ENCODE measurements around the gene PLEKHG3.

Gene PLEKHG3

GRCh38 chr14:64693810-64694165 lies 10.4 kb upstream of the PLEKHG3 start:
- TF ChIP-seq TCF12 (IDR thresholded peaks at IDR 0.05; ENCODE audit: low read depth) (no peak), CEBPB (IDR thresholded peaks at IDR 0.05) (no peak), YY1 (IDR thresholded peaks at IDR 0.05; ENCODE audit: low read depth) (no peak), FOXM1 (IDR thresholded peaks at IDR 0.05; ENCODE audit: borderline replicate concordance, low read depth) (no peak), EGR1 (IDR thresholded peaks at IDR 0.05) (no peak), TAF1 (IDR thresholded peaks at IDR 0.05; ENCODE audit: low read depth) (no peak), RAD21 (IDR thresholded peaks at IDR 0.05; ENCODE audit: low read depth) (no peak), CREB1 (IDR thresholded peaks at IDR 0.05; ENCODE audit: low read depth) (no peak), TEAD4 (IDR thresholded peaks at IDR 0.05) (no peak), EP300 (IDR thresholded peaks at IDR 0.05; ENCODE audit: borderline replicate concordance) (no peak), MAX (IDR thresholded peaks at IDR 0.05) (no peak), ZBTB7A (IDR thresholded peaks at IDR 0.05; ENCODE audit: low read depth) (no peak), NFIC (IDR thresholded peaks at IDR 0.05) (no peak)
- TF ChIP-seq, protein P1, sequence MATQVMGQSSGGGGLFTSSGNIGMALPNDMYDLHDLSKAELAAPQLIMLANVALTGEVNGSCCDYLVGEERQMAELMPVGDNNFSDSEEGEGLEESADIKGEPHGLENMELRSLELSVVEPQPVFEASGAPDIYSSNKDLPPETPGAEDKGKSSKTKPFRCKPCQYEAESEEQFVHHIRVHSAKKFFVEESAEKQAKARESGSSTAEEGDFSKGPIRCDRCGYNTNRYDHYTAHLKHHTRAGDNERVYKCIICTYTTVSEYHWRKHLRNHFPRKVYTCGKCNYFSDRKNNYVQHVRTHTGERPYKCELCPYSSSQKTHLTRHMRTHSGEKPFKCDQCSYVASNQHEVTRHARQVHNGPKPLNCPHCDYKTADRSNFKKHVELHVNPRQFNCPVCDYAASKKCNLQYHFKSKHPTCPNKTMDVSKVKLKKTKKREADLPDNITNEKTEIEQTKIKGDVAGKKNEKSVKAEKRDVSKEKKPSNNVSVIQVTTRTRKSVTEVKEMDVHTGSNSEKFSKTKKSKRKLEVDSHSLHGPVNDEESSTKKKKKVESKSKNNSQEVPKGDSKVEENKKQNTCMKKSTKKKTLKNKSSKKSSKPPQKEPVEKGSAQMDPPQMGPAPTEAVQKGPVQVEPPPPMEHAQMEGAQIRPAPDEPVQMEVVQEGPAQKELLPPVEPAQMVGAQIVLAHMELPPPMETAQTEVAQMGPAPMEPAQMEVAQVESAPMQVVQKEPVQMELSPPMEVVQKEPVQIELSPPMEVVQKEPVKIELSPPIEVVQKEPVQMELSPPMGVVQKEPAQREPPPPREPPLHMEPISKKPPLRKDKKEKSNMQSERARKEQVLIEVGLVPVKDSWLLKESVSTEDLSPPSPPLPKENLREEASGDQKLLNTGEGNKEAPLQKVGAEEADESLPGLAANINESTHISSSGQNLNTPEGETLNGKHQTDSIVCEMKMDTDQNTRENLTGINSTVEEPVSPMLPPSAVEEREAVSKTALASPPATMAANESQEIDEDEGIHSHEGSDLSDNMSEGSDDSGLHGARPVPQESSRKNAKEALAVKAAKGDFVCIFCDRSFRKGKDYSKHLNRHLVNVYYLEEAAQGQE (IDR thresholded peaks at IDR 0.05; ENCODE audit: low read depth) = no peak
- TF ChIP-seq, protein P2, sequence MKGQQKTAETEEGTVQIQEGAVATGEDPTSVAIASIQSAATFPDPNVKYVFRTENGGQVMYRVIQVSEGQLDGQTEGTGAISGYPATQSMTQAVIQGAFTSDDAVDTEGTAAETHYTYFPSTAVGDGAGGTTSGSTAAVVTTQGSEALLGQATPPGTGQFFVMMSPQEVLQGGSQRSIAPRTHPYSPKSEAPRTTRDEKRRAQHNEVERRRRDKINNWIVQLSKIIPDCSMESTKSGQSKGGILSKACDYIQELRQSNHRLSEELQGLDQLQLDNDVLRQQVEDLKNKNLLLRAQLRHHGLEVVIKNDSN (IDR thresholded peaks at IDR 0.05) = no peak

DNA sequence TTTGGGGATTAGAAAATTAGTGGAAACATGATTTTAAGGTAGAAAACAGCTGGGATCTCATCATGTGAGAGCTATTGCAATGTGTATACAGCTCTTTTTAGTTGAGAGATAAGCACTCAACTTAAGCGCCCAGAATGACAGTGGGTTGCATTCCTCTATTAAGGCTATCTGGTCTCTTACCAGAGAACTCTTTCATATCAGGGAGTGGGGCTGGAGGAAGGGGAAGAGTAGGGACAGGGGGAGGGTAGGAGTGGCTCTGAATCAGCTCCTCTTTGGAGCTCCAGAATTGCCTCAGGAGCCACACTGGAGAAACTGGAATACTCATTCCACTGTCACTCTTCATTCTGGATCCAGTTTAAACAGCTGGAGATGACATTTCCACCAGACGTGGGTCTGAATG lies 9.2 kb upstream of the PLEKHG3 start:
- no peak for TF ChIP-seq NFIC (IDR thresholded peaks at IDR 0.05)

- TF ChIP-seq NFIC (IDR thresholded peaks at IDR 0.05) = no peak
- TF ChIP-seq CREB1 (IDR thresholded peaks at IDR 0.05; ENCODE audit: low read depth) = no peak
- TF ChIP-seq EGR1 (IDR thresholded peaks at IDR 0.05) = no peak
- TF ChIP-seq ZBTB7A (IDR thresholded peaks at IDR 0.05; ENCODE audit: low read depth) = no peak
- no peak for TF ChIP-seq YY1 (IDR thresholded peaks at IDR 0.05; ENCODE audit: low read depth)
- TF ChIP-seq, protein P1 (IDR thresholded peaks at IDR 0.05; ENCODE audit: low read depth) = no peak
- TF ChIP-seq RAD21 (IDR thresholded peaks at IDR 0.05; ENCODE audit: low read depth) = no peak
- no peak for TF ChIP-seq TCF12 (IDR thresholded peaks at IDR 0.05; ENCODE audit: low read depth)
- TF ChIP-seq, protein P2 (IDR thresholded peaks at IDR 0.05) = no peak
- no peak for TF ChIP-seq CEBPB (IDR thresholded peaks at IDR 0.05)
- TF ChIP-seq EP300 (IDR thresholded peaks at IDR 0.05; ENCODE audit: borderline replicate concordance) = no peak
- TF ChIP-seq TEAD4 (IDR thresholded peaks at IDR 0.05) = no peak
- no peak for TF ChIP-seq FOXM1 (IDR thresholded peaks at IDR 0.05; ENCODE audit: borderline replicate concordance, low read depth)
- TF ChIP-seq MAX (IDR thresholded peaks at IDR 0.05) = no peak
- no peak for TF ChIP-seq TAF1 (IDR thresholded peaks at IDR 0.05; ENCODE audit: low read depth)
Observed at GRCh38 chr14:64696355-64696857, 7.8 kb upstream of the PLEKHG3 start.

DNA sequence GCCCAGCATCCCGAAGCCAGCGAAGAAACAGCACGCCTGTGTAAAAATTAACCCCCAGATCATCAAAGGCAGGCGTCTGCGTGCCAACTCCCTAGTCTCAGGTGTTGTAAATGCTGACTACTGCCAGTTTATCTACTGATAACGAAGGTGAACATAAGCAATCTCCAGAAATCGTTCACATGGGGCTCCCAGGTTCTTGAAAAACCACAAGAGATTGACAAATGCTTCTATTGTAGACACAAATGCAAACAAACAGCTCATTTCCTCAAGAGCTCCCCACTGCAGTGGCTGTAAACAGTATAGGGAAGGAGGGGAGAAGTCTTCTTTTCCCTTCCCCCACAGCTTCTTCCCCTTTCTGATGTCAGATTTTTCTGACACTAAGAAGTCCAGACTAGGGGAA lies 5.3 kb upstream of the PLEKHG3 start:
- TF ChIP-seq, protein P1 (IDR thresholded peaks at IDR 0.05; ENCODE audit: low read depth) = no peak
- TF ChIP-seq YY1 (IDR thresholded peaks at IDR 0.05; ENCODE audit: low read depth) (no peak), NFIC (IDR thresholded peaks at IDR 0.05) (no peak), RAD21 (IDR thresholded peaks at IDR 0.05; ENCODE audit: low read depth) (no peak), EP300 (IDR thresholded peaks at IDR 0.05; ENCODE audit: borderline replicate concordance) (no peak)
- TF ChIP-seq, protein P2 (IDR thresholded peaks at IDR 0.05) = no peak
